GM23338 (cell line): ENCODE data around the gene CEACAM4. TPM values are rescaled to one million over a fixed set of nuclear protein-coding genes. Genes with fewer than 3 reads are reported as not detected.
A peak's percentile ranks its signal among the peaks of the same experiment; 100 is the strongest.

Source experiments
- ATAC-seq: fragments of 200-7000 bp; cut with Tn5 transposase; 3 replicates; pipeline ENCODE4 v1.9.1; 2020
- DNase-seq: peaks from one replicate; pipeline ENCODE4 v3.0.0-alpha.2; 2015; ENCODE audit warnings: low spot score
- H2AFZ ChIP-seq: fragments of 200-600 bp; sonication (generic); 2 replicates; pipeline ENCODE4 v1.8.0; 2016; ENCODE audit warnings: antibody characterized with exemption, mild to moderate bottlenecking, moderate library complexity
- H3F3A ChIP-seq: fragments of 200-600 bp; sonication (generic); replicated peaks from 2 replicates; pipeline ENCODE4 v1.8.0; 2017; ENCODE audit warnings: antibody characterized with exemption, mixed run types, low read depth
- H3K27ac ChIP-seq: fragments of 200-600 bp; sonication (generic); 2 replicates; pipeline ENCODE4 v1.6.1; 2016; ENCODE audit warnings: low read depth
- H3K27me3 ChIP-seq: fragments of 200-600 bp; sonication (generic); 2 replicates; pipeline ENCODE4 v1.8.0; 2016; ENCODE audit warnings: mild to moderate bottlenecking, mixed run types, moderate library complexity; ENCODE audit not compliant: insufficient read depth
- H3K36me3 ChIP-seq: fragments of 200-600 bp; sonication (generic); 2 replicates; pipeline ENCODE4 v1.8.0; 2016; ENCODE audit warnings: mild to moderate bottlenecking; ENCODE audit not compliant: insufficient read depth
- H3K4me1 ChIP-seq: fragments of 200-600 bp; sonication (generic); 2 replicates; pipeline ENCODE4 v1.8.0; 2016; ENCODE audit warnings: mild to moderate bottlenecking, moderate library complexity; ENCODE audit not compliant: insufficient read depth
- H3K4me2 ChIP-seq: fragments of 200-600 bp; sonication (generic); 2 replicates; pipeline ENCODE4 v1.7.1; 2017; ENCODE audit warnings: mixed run types
- H3K4me3 ChIP-seq: fragments of 200-600 bp; sonication (generic); 2 replicates; pipeline ENCODE4 v1.6.1; 2016; ENCODE audit warnings: mixed run types
- H3K79me2 ChIP-seq: fragments of 200-600 bp; sonication (generic); replicated peaks from 2 replicates; pipeline ENCODE4 v1.8.0; 2017; ENCODE audit warnings: mild to moderate bottlenecking; ENCODE audit not compliant: insufficient read depth
- H3K9me2 ChIP-seq: fragments of 200-600 bp; sonication (generic); 2 replicates; pipeline ENCODE4 v1.8.0; 2017; ENCODE audit not compliant: insufficient read depth
- H4K20me1 ChIP-seq: fragments of 200-600 bp; sonication (generic); replicated peaks from 2 replicates; pipeline ENCODE4 v1.8.0; 2017; ENCODE audit warnings: mild to moderate bottlenecking; ENCODE audit not compliant: insufficient read depth
- H3K27ac Mint-ChIP-seq: 2 replicates; pipeline ENCODE4 v1.8.0; 2020; ENCODE audit warnings: inconsistent platforms, mild to moderate bottlenecking, moderate library complexity, mixed read lengths
- H3K27me3 Mint-ChIP-seq: 3 replicates; pipeline ENCODE4 v1.8.0; 2022; ENCODE audit warnings: low read depth, mild to moderate bottlenecking, moderate library complexity, mixed read lengths, inconsistent platforms; ENCODE audit not compliant: insufficient read depth, poor library complexity
- H3K36me3 Mint-ChIP-seq: 3 replicates; pipeline ENCODE4 v1.8.0; 2021; ENCODE audit warnings: low read depth, mild to moderate bottlenecking, inconsistent platforms, moderate library complexity, mixed read lengths
- H3K4me1 Mint-ChIP-seq: 3 replicates; pipeline ENCODE4 v1.8.0; 2020; ENCODE audit warnings: mild to moderate bottlenecking, inconsistent platforms, mixed read lengths
- H3K4me3 Mint-ChIP-seq: 3 replicates; pipeline ENCODE4 v1.8.0; 2021; ENCODE audit warnings: moderate library complexity, mild to moderate bottlenecking, inconsistent platforms, mixed read lengths
- H3K9me3 Mint-ChIP-seq: 3 replicates; pipeline ENCODE4 v1.8.0; 2020; ENCODE audit warnings: moderate library complexity, mild to moderate bottlenecking, inconsistent platforms, mixed read lengths
- CREB1 ChIP-seq: fragments of 250-450 bp; sonication (Bioruptor Pico); IDR thresholded peaks from 2 replicates; pipeline ENCODE4 v1.5.0; 2020; ENCODE audit warnings: low read depth, mild to moderate bottlenecking, moderate library complexity
- CTCF ChIP-seq, 2 experiments: fragments of 200-600 bp in 1 of 2; sonication (generic) in 1 of 2; conservative IDR thresholded peaks; 2 replicates each; pipeline versions ENCODE4 v1.5.1 to v1.6.1; 2016 to 2017; ENCODE audit warnings: antibody characterized with exemption in 2 of 2, low read depth in 2 of 2, mild to moderate bottlenecking in 2 of 2, moderate library complexity in 1 of 2
- ETS1 ChIP-seq: IDR thresholded peaks from 2 replicates; pipeline ENCODE4 v1.6.1; 2016; ENCODE audit warnings: antibody characterized with exemption
- EZH2 ChIP-seq: fragments of 200-600 bp; sonication (generic); IDR thresholded peaks from one replicate; pipeline ENCODE4 v1.8.0; 2017; ENCODE audit warnings: antibody characterized with exemption, mild to moderate bottlenecking, low read depth; ENCODE audit not compliant: unreplicated experiment
- EZH2phosphoT487 ChIP-seq: fragments of 200-600 bp; sonication (generic); IDR thresholded peaks from one replicate; pipeline ENCODE4 v1.8.1; 2018; ENCODE audit warnings: antibody characterized with exemption; ENCODE audit not compliant: unreplicated experiment
- JUNB ChIP-seq: IDR thresholded peaks from one replicate; pipeline ENCODE4 v1.6.1; 2016; ENCODE audit warnings: antibody characterized with exemption; ENCODE audit not compliant: unreplicated experiment
- NANOG ChIP-seq: IDR thresholded peaks from 2 replicates; pipeline ENCODE4 v1.6.1; 2016; ENCODE audit warnings: antibody characterized with exemption, borderline replicate concordance
- POLR2AphosphoS5 ChIP-seq: IDR thresholded peaks from 2 replicates; pipeline ENCODE4 v1.6.1; 2016; ENCODE audit warnings: antibody characterized with exemption, low read depth
- REST ChIP-seq: IDR thresholded peaks from one replicate; pipeline ENCODE4 v1.6.1; 2018; ENCODE audit warnings: antibody characterized with exemption; ENCODE audit not compliant: unreplicated experiment
- ZNF114 ChIP-seq: fragments of 250-450 bp; sonication (Bioruptor Pico); IDR thresholded peaks from 2 replicates; pipeline ENCODE4 v1.5.0; 2020; ENCODE audit warnings: mild to moderate bottlenecking, moderate library complexity
- ZNF331 ChIP-seq: fragments of 250-450 bp; sonication (Bioruptor Pico); IDR thresholded peaks from 2 replicates; pipeline ENCODE4 v1.5.0; 2020; ENCODE audit warnings: low read depth, mild to moderate bottlenecking, moderate library complexity
- ZNF462 ChIP-seq: fragments of 250-450 bp; sonication (Bioruptor Pico); IDR thresholded peaks from 2 replicates; pipeline ENCODE4 v1.5.0; 2020; ENCODE audit warnings: mild to moderate bottlenecking, moderate library complexity
- polyA plus RNA-seq: library from polyadenylated mRNA; unstranded; fragments of >200 nt; fragmentation: Nextera tagmentation; extraction: Ambion mirVana; gene quantifications from 2 replicates; pipeline ENCODE4 v1.2.1, GENCODE V29; 2016
- total RNA-seq: library from RNA; depleted of rRNA; stranded (reverse); fragments of >200 nt; shearing (Covaris generic); gene quantifications from 2 replicates; pipeline ENCODE4 v1.2.3, GENCODE V29; 2014

The CEACAM4 gene
- total and polyA plus RNA-seq, 2 experiments from 2014 or later: not detected

- H3K4me3 ChIP-seq: no peak overlapping the region
- Mint-ChIP-seq H3K27ac (no peak overlapping the region), H3K9me3 (no peaks in the 10 kb centered on the region), H3K4me3 (no peak overlapping the region), H3K27me3 (peaks cover 13% of the 10 kb centered on the region), H3K36me3 (no peaks in the 10 kb centered on the region), H3K4me1 (no peaks in the 10 kb centered on the region; the same call in 2 of the 3 replicates)
- H2AFZ ChIP-seq: no peak overlapping the region
- ATAC-seq (peak; percentile 81), DNase-seq (peak; percentile 81)
- H3K79me2 ChIP-seq: no peaks in the 10 kb centered on the region
- H3K4me1 ChIP-seq: no peaks in the 10 kb centered on the region
- no peak overlapping the region for H3K4me2 ChIP-seq
- H3F3A ChIP-seq: no peaks in the 10 kb centered on the region
- H3K27me3 ChIP-seq: no peaks in the 10 kb centered on the region
- no peaks in the 10 kb centered on the region for H3K36me3 ChIP-seq
- TF ChIP-seq JUNB (no peak), REST (peak; percentile 85), ZNF462 (CRISPR knock-in tag) (no peak), POLR2AphosphoS5 (no peak), CREB1 (no peak), ZNF114 (CRISPR knock-in tag) (no peak), CTCF (conservative IDR thresholded peaks at IDR 0.05; ENCODE audit: low read depth in 2 of 2) (0 out of 4 replicates have a peak, but pooled peaks of 1 of the 2 experiments have one; percentile 19), NANOG (no peak), ZNF331 (CRISPR knock-in tag) (no peak), ETS1 (no peak), EZH2phosphoT487 (no peak), EZH2 (no peak)
- H4K20me1 ChIP-seq: no peaks in the 10 kb centered on the region
- no peak overlapping the region for H3K27ac ChIP-seq
- H3K9me2 ChIP-seq: no peaks in the 10 kb centered on the region
Measured at GRCh38 chr19:41616792-41617621, 9.9 kb downstream of the CEACAM4 start.
